Activated gamma-delta T cell treated with Interleukin-2 at 50 U/mL for 16 hours (primary cell): ENCODE results near the gene TMPRSS6.

ENCODE experiments used
- DNase-seq: peaks from one replicate; pipeline ENCODE4 v3.0.0-alpha.2; 2020

Gene TMPRSS6

DNA sequence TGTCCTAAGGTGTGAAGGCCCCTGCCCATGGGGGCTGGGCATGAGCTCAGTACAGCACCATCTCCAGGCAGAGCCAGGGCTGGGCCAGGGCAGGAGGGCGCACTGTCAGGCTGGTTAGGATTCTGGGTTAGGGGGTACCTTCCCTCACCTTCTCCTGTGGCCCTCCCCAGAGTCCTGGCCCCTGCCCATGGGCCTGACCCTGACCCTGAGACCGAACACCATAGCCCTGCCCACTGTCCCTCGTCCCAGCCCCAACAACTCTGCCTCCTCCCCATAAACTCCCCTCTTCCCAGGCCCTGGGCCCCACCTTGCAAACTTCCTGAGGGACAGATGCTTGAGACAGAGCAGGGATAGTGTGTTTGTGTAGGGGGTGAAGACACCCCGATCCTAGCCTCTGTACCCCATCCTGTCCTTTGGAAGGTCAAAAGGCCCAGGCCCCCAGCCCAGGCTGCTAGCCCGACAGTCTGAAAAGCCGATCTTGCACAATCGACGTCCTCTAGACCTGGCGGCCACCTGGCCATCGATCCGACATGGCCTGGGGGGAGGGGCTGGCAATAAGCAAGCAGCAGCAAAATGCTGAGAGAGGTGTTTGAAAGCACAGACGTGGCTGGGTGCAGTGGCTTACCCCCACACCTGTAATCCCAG, 2.7 kb upstream of the TMPRSS6 start:
- DNase-seq = no peak

DNA sequence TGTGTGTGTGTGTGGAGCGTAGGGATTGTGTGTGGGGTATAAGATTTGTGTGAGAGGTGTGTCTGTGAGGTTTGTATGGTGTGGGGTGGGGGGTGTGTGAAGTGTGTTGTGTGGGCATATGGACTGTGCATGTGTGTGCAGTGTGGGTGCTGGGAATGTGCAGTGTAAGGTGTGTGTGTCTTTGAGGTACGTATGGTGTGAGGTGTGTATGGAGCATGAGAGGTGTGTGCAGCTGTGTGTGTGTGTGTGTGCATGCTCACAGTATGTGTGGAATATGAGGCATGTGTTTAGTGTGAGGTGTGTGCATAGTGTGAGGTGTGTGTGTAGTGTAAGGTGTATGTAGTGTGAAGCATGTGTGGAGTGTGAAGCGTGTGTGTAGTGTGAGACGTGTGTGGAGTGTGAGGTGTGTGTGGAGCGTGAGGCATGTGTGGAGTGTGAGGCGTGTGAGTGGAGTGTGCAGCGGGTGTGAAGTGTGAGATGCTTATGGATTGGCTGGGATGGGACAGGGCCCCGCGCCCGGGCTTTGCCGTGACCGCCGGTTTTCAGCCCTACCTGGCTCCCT, 1.7 kb upstream of the TMPRSS6 start:
- DNase-seq = no peak

DNA sequence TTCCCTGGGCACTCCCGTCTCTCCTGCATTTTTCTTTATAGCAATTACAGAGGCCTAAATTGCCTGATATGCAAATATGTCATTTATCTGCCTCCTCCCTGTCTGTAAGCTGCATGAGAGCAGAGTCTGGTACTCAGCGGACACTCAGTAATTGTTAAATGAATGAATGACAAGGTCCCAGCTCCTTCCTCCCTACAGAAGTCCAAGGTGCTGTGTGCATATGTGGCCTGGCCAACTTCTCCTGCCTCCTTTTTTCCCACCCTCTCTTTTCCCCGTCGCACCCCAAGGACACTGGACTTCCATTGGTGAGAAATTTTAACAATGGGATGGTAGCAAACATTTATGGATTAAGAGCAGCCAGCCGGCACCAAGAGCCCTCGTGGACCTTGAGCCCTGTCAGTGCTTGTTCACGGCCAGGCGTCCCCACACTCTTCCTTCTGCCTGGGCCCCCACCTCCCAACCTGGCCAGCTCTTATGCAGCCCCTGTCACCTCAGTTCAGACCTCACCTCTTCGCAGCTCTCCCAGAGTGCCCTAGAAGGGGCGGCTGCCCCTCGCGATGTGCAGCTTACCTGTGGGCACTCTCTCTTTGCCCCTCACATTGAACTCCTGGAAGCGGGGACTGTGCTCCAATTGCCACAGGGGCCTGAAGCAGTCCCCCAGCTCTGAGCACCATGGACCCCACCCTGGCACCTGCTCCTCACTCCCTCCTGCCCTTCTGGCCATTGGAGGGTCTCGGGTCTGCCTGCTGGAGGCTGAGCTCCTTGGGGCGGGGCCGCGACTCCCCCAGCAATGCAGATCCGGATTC, 1.5 kb downstream of the TMPRSS6 start:
- DNase-seq = no peak

DNA sequence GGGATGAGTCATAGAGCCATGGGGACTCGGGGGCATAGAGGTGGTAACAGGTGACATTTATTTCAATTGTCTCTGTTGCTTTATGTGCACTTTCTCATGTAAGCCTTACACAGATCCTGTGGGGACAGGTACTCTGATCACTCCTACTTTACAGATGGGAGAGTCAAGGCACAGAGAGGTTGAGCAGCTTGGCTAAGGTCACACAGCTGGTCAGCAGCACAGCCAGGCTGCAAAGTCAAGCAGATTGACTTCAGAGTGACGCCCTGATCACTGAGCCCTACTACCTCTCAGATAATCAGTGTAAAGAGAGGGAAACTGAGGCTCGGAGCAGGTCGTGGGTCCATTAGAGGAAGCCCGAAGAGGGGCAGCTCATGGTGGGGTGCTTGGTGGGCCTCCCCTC, 3.5 kb downstream of the TMPRSS6 start:
- no peak for DNase-seq

GRCh38 chr22:37105154-37105553, 4.4 kb downstream of the TMPRSS6 start:
- DNase-seq = no peak

DNA sequence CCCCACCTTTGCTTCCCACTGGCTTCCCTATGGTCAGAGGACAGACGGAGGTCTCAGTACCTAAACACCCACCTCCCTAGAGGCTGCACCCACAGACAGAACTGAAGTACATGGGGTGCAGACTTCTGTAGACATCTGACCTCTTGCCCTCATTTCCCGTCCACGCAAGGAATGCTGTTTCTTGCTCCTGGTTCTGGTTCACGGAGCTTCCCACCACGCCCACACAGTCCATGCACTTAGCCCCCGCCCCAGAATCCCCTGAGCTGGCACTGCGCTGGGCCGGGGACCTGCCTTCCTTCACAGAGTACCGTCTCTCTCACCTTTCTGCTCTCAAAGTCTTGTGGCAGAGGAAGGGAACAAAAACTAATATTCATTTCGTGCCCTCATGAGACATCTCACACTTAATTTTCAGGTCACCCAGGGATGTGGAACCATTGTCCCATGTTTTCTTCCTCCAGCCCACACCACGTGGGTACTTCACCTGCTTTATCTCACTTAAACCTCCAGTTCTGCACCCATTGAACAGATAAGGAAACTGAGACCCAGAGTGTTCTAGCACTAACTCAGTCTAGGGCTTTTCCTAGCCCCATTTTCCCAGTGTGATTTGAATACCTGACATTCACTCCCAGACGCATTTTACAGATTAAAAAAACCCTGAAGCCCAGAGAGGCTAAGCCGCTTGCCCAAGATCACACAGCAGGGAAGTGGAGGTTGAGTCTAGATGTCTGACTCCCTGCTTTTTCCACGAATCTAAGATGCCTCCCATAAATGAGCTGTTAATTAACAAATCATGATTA, 5.7 kb downstream of the TMPRSS6 start:
- no peak for DNase-seq

GRCh38 chr22:37103151-37103550, 6.4 kb downstream of the TMPRSS6 start:
- no peak for DNase-seq

- DNase-seq = no peak
Observed at GRCh38 chr22:37101311-37102066, 8.0 kb downstream of the TMPRSS6 start.

GRCh38 chr22:37100589-37101127, 8.9 kb downstream of the TMPRSS6 start:
- DNase-seq = no peak

DNA sequence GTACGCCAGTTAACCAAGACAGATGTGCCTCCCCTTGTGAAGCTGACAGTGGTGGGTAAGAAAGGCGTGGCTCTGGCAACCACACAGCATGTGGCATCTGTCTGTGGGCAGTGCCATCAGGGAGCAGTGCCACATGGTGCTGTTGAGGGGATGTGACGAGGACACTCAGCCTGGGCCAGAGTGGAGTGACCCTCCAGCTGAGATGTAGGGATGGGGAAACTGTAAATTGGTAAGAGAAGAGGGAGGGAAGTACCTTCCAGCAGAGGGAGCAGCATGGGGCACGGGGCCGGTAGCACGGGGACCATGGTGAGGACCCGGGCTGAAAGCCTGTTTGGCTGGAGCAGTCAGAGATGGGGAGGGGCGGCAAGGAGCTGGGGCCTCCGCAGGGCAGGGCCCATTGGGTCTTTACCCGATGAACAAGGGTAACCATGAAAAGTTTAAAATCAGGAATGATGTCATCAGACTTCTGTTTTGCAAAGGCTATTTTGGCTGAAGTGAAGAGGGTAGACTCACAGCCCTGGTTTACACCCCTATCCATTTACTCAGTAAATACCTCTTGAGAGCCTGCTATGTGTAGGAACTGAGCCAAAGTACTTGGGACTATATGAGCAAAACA, 10.4 kb downstream of the TMPRSS6 start:
- no peak for DNase-seq

GRCh38 chr22:37097346-37097745, 12.2 kb downstream of the TMPRSS6 start:
- DNase-seq = no peak

- no peak for DNase-seq
Observed at GRCh38 chr22:37095113-37095512, 14.4 kb downstream of the TMPRSS6 start.

- no peak for DNase-seq
Observed at GRCh38 chr22:37094239-37094638, 15.3 kb downstream of the TMPRSS6 start.

DNA sequence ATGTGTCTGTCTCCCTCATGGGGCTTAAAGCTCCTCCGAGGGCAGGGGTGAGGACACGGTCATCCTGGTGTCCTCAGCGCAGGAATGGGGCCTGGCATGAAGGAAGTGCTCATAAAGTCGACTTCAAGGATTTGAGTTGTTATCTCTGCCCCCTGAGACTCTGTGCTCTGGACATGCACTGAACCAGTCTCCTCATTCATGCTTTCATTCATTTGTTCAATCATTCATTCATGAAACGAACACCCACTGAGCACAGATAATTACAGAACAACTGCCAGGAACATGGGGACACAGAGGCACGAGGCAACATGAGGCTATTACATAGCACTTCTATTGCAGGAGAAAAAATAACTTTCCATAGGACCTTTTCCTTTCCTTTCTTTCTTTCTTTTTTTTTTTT, 16.5 kb downstream of the TMPRSS6 start:
- no peak for DNase-seq

- no peak for DNase-seq
Observed at GRCh38 chr22:37091994-37092393, 17.5 kb downstream of the TMPRSS6 start.

- DNase-seq = no peak
Observed at GRCh38 chr22:37090920-37091695, 18.4 kb downstream of the TMPRSS6 start.

DNA sequence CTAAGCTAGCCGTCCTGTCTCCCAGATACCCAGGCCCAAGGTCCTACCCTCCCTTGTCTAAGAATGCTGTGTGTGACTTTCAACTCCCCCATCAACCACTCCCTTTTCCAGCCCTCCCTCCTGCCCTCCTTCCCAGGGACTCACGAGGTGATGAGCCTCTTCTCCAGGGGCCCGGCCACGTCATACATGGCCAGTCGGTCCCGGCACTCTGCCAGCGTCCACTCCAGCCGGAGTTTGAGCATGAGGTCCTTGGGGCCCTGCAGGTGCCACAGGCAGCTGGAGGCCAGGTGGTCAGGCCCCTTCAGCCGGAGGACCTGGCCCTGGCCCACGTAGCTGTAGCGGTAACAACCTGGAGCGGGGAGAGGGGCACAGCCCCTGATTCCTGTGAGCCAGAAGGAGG, 20.1 kb downstream of the TMPRSS6 start:
- DNase-seq = no peak

GRCh38 chr22:37088750-37089408, 20.6 kb downstream of the TMPRSS6 start:
- no peak for DNase-seq

DNA sequence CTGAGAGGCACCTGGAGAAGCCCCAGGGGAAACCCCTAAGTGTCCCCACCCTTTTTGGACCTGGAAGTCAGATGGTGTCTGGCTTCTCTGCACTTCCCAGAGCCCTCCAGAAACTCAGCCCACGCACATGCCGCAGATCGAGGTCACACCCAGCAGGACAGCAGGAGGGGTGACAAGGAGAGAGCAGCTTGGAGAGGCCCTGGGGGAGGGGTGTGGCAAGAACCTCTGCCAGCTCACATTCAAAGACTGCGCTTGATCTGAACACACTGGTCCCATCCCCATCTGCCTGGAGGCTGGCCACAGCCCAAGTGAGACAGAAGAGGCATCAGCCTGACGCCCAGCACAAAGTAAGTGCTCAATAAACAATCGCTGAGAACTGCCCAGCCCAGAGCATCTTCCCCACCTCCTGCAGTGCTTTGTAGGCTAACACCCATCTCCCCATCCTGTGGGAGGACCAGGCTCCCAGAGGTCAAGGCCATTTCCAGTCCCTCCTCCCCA, 21.4 kb downstream of the TMPRSS6 start:
- no peak for DNase-seq

- no peak for DNase-seq
Observed at GRCh38 chr22:37086184-37086583, 23.3 kb downstream of the TMPRSS6 start.
